Astrocyte of the cerebellum (primary cell): ENCODE results near the gene TRIM6.
"Not testable (repeated sequence)": the region's sequence is repeated elsewhere in the genome, so short reads cannot be mapped to it uniquely, and the experiment has no call there.

Experiments used
- DNase-seq: peaks from one replicate; pipeline ENCODE4 v3.0.0-alpha.2; 2011; ENCODE audit warnings: low read depth
- H3K4me3 ChIP-seq: 2 replicates; pipeline ENCODE4 v1.5.1; 2011; ENCODE audit warnings: mild to moderate bottlenecking, low read depth, low read length, moderate library complexity
- CTCF ChIP-seq: IDR thresholded peaks from 2 replicates; pipeline ENCODE4 v1.5.1; 2012; ENCODE audit warnings: low read length, low read depth, moderate library complexity, mild to moderate bottlenecking; ENCODE audit errors: missing control alignments
- in situ Hi-C: cut with HindIII; loops from 2 replicates; pipeline ENCODE4 v1.10.0; 2017; ENCODE audit warnings: low sequenced_read_pairs

Gene TRIM6

GRCh38 chr11:5631417-5631816 is 35.0 kb downstream of the TRIM6 start:
- in situ Hi-C loops, result no loop called here
- DNase-seq, result no peak
- no peak overlapping the region for H3K4me3 ChIP-seq
- no peak for TF ChIP-seq CTCF

GRCh38 chr11:5631969-5632635 is 35.7 kb downstream of the TRIM6 start:
- no peak overlapping the region for H3K4me3 ChIP-seq
- in situ Hi-C loops, result no loop called here
- no peak for DNase-seq
- TF ChIP-seq CTCF, result no peak

- H3K4me3 ChIP-seq, result no peak overlapping the region
- TF ChIP-seq CTCF, result no peak
- no peak for DNase-seq
- in situ Hi-C loops, result no loop called here
These were observed 43.5 kb downstream of the TRIM6 start for GRCh38 chr11:5639953-5640352.

GRCh38 chr11:5643585-5643984 is 47.1 kb downstream of the TRIM6 start:
- in situ Hi-C loops, result no loop called here

GRCh38 chr11:5646139-5646538 is 49.7 kb downstream of the TRIM6 start:
- no peak for TF ChIP-seq CTCF
- in situ Hi-C loops, result no loop called here
- DNase-seq, result no peak

More at GRCh38 chr11:5643585-5643984, 47.1 kb downstream of the TRIM6 start:
- no peak overlapping the region for H3K4me3 ChIP-seq
- DNase-seq, result no peak
- no peak for TF ChIP-seq CTCF

GRCh38 chr11:5655474-5655873 is 59.0 kb downstream of the TRIM6 start:
- no peak overlapping the region for H3K4me3 ChIP-seq
- in situ Hi-C loops, result no loop called here
- no peak for DNase-seq
- TF ChIP-seq CTCF, result no peak

More at GRCh38 chr11:5646139-5646538, 49.7 kb downstream of the TRIM6 start:
- no peak overlapping the region for H3K4me3 ChIP-seq

GRCh38 chr11:5656956-5657355 is 60.5 kb downstream of the TRIM6 start:
- in situ Hi-C loops, DNase-seq, H3K4me3 ChIP-seq: not testable (repeated sequence)
